GM08714 (cell line): ENCODE results near the gene BNIP3.
"Not testable (repeated sequence)": the region's sequence is repeated elsewhere in the genome, so short reads cannot be mapped to it uniquely, and the experiment has no call there.

ENCODE experiments used
- H3K4me3 ChIP-seq: fragments of 200-500 bp; sonication (Bioruptor generic); 2 replicates; pipeline ENCODE4 v1.5.1; 2014; ENCODE audit warnings: mild to moderate bottlenecking, low read length, inconsistent platforms
- ZNF274 ChIP-seq: IDR thresholded peaks from 2 replicates; pipeline ENCODE4 v1.6.1; 2012; ENCODE audit warnings: mild to moderate bottlenecking, low read depth, low read length

Gene BNIP3

DNA sequence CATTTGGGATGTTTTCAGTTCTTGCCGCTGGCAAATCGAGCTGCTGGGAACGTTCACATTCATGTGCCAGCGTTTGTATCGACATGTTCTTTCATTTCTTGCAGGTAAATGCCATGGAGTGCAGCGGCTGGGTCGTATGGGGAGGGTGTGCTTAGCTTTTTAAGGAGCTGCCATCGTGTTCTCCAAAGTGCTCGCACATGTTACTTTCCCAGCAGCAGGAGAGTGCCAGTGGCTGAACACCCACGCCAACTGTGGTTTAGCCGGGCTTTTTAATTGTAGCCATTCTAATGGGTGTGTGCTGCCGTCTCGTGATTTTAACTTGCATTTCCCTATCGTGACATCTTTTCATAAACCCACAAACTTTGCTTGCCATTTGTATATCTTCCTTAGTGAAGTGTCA is 11.6 kb upstream of the BNIP3 start:
- no peak overlapping the region for H3K4me3 ChIP-seq
- no peak for TF ChIP-seq ZNF274

DNA sequence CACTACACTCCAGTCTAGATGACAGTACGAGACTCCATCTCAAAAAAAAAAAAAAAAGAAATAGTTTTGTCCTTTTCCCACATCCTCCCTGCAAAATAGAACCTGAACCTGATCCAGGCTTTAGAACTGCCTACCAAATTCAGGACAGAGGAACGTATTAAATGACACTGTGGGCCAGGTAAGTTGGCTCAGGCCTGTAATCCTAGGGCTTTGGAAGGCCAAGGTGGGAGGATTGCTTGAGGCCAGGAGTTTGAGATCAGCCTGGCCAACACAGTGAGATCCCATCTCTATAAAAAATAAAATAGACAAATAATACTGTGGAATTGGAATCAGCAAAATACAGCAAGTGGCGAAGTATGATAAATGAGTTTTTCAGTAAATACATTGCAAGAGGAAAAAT is 10.0 kb upstream of the BNIP3 start:
- TF ChIP-seq ZNF274, result no peak
- H3K4me3 ChIP-seq, result no peak overlapping the region

DNA sequence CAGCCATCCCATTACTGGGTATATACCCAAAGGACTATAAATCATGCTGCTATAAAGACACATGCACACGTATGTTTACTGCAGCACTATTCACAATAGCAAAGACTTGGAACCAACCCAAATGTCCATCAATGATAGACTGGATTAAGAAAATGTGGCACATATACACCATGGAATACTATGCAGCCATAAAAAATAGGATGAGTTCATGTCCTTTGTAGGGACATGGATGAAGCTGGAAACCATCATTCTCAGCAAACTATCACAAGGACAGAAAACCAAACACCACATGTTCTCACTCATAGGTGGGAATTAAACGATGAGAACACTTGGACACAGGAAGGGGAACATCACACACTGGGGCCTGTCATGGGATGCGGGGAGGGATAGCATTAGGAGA is 6.1 kb upstream of the BNIP3 start:
- not testable (repeated sequence) for H3K4me3 ChIP-seq

DNA sequence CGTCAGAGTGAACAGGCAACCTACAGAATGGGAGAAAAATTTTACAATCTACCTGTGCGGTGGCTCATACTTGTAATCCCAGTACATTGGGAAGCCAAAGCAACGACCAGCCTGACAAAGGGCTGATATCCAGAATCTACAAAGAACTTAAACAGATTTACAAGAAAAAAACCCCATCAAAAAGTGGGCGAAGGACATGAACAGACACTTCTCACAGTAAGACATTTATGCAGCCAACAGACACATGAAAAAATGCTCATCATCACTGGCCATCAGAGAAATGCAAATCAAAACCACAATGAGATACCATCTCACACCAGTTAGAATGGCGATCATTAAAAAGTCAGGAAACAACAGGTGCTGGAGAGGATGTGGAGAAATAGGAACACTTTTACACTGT is 5.6 kb upstream of the BNIP3 start:
- H3K4me3 ChIP-seq, result not testable (repeated sequence)

DNA sequence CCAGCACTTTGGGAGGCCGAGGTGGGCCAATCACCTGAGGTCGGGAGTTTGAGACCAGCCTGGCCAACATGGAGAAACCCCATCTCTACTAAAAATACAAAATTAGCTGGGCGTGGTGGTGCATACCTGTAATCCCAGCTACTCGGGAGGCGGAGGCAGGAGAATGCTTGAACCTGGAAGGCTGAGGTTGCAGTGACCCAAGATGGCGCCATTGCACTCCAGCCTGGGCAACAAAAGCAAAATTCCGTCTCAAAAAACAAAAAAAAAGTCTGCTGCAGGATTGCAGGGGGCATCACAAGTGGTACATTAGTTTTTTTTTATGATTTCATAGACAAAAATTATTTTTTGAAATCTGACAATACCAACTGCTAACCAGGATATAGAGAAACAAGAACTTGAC is 5.1 kb upstream of the BNIP3 start:
- not testable (repeated sequence) for H3K4me3 ChIP-seq

DNA sequence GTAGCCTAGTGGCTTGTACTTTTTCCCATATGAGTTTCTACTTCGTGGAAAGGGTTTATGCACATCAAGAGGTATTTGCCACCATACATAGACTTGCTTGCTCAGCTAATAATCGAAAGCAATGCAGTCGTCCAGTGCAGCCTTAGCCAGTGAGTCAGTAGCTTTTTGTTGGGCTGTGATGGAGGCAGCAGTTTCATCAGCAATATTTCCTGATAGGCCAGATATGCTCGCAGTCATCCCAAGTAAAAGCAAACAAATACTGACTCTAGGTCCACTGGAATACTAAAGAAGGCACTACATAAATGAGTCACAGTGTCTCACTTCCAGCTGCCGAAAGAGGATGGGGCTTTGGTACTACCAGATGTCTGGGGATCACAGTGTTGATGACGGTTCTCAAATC is 2.1 kb upstream of the BNIP3 start:
- no peak overlapping the region for H3K4me3 ChIP-seq
- no peak for TF ChIP-seq ZNF274

DNA sequence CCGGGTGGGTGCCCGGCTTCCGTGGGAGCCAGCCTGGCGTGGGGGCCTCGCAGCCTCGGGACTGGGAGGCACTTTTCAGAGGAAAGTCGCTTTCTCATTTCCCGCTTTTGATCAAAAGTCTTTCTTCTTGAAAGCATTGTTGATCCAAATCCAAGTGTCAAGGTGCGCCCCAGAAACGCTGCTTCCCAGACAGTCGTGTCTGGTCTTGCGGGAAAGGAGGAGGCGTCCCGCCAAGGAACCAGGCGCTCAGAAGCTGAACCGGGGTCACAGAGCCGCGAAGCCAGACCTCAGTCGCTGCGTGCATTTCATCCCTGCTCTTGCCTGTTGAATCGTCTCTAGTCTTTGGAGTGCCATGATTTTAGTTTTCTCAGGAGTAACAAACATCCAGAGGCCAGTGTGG is 1.1 kb upstream of the BNIP3 start:
- TF ChIP-seq ZNF274, result no peak

DNA sequence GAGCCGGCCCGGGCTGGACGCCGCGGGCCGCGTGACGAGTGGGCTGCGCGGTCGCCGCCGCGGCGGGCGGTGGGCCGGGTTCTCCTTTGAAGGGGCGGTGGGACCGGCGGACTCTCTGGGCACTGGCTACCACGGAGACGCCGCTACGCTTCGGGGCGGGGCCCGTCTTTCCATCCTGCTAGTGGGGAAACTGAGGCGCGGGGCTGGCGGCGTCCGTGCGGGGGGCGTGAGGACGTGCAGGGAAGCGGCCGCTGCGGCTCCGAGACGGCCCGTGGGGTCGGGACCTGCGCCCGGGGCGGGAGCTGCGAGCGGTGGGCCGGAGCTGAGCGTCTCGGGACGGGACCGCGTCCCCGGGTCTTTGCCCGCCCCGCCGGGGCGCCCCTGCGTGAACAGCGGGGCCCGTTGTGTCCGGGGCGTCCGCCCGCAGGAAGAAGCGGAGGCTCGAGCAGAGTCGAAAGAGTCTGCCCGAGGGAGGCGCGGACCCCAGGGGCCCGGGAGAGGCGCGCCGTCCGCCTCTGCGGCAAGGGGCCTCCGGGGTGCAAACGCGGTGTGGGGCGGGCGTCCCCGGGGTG is 548 bp upstream of the BNIP3 start:
- peak overlapping the region; percentile 87 for H3K4me3 ChIP-seq
- no peak for TF ChIP-seq ZNF274

More for the DNA sequence above, 1.1 kb upstream of the BNIP3 start:
- peak overlapping the region; percentile 87; the same call in 1 of the 2 replicates for H3K4me3 ChIP-seq

DNA sequence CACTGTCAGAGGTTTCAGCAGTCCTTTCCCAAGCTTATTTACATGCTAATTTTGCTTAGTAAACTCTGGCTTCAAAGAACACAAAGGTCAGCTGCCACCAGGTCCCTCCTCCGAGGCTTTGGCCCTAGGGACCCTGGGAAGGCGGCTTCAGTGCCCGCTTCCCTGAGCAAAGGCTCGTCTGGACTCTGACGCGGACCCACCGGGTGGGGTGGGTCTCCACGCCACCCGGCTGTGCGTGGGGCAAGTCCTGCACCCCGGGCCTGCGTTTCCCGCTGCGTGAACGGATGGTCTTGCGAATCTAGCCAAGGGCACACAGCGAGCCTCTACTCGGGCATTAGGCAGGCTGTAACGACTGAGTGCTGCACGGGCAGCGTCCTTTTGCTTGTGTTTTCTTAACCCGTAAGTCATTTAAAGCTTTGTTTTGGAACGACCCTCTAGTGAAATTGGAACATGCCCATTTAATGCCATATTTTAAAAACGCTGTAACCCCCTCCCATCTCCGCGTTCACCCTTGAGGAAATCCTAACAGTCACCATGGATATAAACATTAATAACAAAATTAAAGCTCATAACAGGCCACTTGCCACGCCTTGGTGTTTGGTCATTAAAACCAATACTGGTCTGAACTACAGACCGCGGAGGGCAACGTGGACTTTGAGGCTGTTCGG is 828 bp downstream of the BNIP3 start:
- no peak for TF ChIP-seq ZNF274
- H3K4me3 ChIP-seq, result peak overlapping the region; percentile 91

DNA sequence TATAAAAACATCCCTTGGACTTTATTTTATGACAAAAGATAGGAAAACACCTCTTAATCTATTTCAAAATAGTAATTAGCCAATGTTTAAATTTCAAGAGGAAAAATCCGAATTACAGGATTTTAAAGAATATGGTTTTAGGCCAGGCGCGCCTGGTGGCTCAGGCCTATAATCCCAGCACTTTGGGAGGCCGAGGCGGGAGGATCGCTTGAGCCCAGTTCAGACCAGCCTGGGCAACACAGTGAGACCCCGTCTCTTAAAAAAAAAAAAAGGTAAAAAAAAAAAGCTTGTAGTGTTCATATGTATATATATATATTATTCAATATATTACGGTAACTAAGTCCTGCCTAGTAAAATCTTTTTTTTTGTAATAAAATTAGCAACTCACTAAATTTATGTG is 1.4 kb downstream of the BNIP3 start:
- H3K4me3 ChIP-seq, result no peak overlapping the region; the same call in 1 of the 2 replicates
- TF ChIP-seq ZNF274, result no peak

DNA sequence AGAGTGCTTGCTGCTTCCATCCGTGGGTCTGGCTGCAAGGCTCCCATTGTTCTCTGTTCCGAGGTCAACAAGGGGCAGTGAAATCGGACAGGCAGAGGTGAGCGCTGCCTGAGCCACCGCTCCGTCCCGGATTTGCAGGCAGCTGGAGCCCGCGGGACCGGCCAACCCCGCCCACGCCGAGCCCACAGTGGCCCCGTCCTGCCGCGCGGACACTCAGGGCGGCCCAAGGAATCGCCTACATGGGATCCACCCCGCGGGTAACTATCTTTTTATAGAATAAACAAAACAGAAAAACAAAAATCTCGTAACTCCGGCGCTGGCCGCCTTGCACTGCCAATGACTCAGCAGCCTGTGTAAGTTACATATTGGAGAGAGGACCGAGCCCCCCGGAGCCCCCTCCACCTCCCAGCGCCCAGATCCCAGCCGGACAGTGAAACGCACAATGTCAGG is 1.9 kb downstream of the BNIP3 start:
- no peak overlapping the region; the same call in 1 of the 2 replicates for H3K4me3 ChIP-seq
- TF ChIP-seq ZNF274, result no peak

DNA sequence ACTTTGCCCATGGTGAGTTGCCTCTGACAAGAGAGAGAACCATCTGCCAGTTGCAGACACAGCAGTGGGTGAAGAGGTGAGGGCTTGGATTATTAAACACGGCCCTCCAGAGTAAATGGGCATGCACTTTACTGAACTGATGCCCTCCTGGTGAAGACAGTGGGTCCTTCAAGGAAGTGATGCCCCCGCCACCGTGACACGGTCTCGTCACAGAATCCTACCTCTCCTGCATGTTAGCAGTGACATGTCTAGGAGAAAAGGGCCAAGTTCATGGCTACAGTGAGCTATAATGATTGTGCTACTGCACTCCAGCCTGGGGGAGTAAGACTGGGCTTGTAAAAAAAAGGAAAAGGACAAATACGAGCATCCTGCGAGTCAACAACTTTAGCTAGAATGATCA is 2.4 kb downstream of the BNIP3 start:
- no peak overlapping the region for H3K4me3 ChIP-seq
- no peak for TF ChIP-seq ZNF274

DNA sequence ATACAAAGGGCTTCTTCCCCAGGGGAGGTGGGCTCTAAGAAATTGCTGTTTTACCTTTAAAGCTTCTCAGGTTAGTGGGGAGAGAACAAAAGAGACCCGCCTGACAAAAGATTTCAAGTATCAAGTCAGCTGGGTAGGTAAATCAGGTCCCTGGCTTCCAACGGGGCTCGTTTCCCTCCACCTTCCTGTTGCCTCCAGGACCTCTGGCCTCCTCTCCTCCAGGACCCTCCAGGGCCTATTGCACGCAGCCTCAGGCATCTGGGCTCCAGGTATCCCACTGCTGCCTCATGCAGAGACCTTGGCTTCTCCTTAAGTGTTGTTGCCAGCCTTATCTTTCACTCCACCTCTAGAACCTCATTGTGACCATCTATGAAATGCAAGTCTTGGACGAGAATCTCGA is 2.9 kb downstream of the BNIP3 start:
- no peak for TF ChIP-seq ZNF274
- no peak overlapping the region for H3K4me3 ChIP-seq

DNA sequence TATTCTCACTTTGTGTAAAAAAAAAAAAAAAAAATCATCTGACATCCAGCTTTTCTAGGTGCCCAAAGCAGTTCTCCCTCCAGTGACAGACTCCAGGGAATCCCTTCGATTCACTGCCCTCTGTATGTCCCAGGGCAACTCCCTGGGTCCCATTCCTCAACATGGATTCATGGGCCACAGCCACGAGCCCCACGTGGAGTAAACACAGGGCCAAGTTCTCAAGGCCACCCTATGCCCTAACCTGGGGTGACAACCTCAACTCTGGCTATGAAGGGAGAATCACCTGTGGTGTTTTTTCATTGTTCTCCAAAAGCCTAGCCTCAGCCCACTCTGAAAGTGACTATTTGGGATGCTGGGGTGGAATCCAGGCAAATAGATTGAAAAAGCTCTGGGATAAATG is 3.4 kb downstream of the BNIP3 start:
- H3K4me3 ChIP-seq, result no peak overlapping the region
- TF ChIP-seq ZNF274, result no peak

DNA sequence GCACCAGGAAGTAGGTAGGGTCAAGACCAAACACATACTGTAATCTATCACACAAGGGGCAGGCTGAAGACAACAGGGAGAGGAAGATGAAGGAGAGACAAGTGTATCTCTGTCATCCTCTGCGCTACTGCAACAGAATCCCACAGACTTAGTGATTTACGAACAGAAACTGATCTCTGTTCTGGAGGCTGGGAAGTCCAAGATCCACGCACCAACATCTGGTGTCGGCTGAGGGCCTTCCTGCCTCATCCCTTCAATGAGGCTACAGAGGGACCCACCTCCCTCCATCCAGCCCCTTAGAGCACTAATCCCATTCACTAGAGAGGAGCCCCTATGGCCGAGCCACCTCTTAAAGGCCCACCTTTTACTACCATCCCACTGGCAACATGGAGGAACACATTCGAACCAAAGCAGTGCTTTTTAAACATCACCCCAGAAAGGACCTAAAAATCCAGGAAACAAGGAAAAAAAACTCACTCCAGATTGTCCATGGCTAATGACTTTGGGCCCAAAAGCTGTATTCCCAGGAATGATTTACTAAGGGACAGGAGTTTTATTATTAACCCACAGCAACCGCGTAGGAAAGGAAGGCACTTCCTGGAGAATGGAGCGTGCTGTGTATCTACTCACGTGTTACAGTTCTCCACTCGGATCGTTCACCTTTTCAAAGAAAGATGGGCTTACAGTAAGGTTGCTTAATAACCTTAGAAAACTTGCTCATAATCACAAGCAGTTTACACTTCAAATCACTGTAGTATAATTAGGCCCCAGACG is 4.2 kb downstream of the BNIP3 start:
- TF ChIP-seq ZNF274, result no peak
- H3K4me3 ChIP-seq, result no peak overlapping the region
